AG04450 (cell line): ENCODE measurements around the gene PLAGL2. TPM values are rescaled to one million over a fixed set of nuclear protein-coding genes. Genes with fewer than 3 reads are reported as not detected.
"Not testable (repeated sequence)": the region's sequence is repeated elsewhere in the genome, so short reads cannot be mapped to it uniquely, and the experiment has no call there.

Source experiments
- CTCF ChIA-PET: fragments of 300-600, 350-600 bp; formaldehyde crosslinking; extraction: SDS; loops from one replicate; lab custom pipeline; 2022; ENCODE audit warnings: antibody characterized with exemption, inconsistent platforms; lab: Charles Lee
- POLR2A ChIA-PET: fragments of 350-600 bp; formaldehyde crosslinking; extraction: SDS; loops from one replicate; lab custom pipeline; 2021; ENCODE audit warnings: antibody characterized with exemption, inconsistent platforms; lab: Yijun Ruan, JAX
- DNase-seq: peaks from one replicate; pipeline ENCODE4 v3.0.0-alpha.2; 2011; ENCODE audit warnings: low read depth, low spot score
- H3K27ac ChIP-seq: one replicate; pipeline ENCODE4 v1.5.1; 2012; ENCODE audit warnings: low read depth, low read length, control low read depth
- H3K27me3 ChIP-seq: one replicate; pipeline ENCODE4 v1.6.0; 2012; ENCODE audit warnings: low read length; ENCODE audit not compliant: control insufficient read depth, insufficient read depth
- H3K4me3 ChIP-seq: 2 replicates; pipeline ENCODE4 v1.5.1; 2011; ENCODE audit warnings: mild to moderate bottlenecking, low read depth, low read length, control low read depth
- H3K9me3 ChIP-seq: 2 replicates; pipeline ENCODE4 v1.5.1; 2012; ENCODE audit warnings: low read length; ENCODE audit not compliant: control insufficient read depth, insufficient read depth
- polyA plus RNA-seq: library from polyadenylated mRNA; depleted of rRNA; stranded (reverse); fragments of >200 nt; gene quantifications from 2 replicates; pipeline ENCODE4 v1.2.3, GENCODE V29; 2011
- TF ChIP-seq, protein P1 (sequence below): IDR thresholded peaks from 2 replicates; pipeline ENCODE4 v1.5.1; 2011; ENCODE audit warnings: low read depth, low read length, control low read depth, inconsistent platforms

PLAGL2 gene
- polyA plus RNA-seq, 1 experiment: 5.9 TPM

DNA sequence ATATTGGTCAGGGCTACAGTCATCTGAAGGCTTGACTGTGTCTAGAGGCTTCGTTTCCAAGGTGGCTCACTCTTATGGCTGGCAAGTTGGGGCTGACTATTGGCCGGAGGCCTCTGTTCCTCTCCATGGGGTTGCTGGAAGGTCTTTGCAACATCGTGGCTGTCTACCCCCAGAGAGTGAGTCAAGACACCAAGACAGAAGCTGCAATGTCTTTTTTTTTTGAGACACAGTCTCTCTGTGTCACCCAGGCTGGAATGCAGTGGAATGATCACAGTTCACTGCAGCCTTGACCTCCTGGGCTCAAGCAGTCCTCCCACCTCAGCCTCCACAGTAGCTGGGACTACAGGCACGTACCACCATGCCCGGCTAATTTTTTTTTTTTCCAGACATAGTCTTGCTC, 40.5 kb upstream of the PLAGL2 start:
- CTCF ChIA-PET: no interaction called here
- POLR2A ChIA-PET: interaction anchor here (0.7 kb wide), 1 partner anchor 340 kb away, joined by 3 read pairs; no protein-coding TSS in a partner anchor
- TF ChIP-seq, protein P1, sequence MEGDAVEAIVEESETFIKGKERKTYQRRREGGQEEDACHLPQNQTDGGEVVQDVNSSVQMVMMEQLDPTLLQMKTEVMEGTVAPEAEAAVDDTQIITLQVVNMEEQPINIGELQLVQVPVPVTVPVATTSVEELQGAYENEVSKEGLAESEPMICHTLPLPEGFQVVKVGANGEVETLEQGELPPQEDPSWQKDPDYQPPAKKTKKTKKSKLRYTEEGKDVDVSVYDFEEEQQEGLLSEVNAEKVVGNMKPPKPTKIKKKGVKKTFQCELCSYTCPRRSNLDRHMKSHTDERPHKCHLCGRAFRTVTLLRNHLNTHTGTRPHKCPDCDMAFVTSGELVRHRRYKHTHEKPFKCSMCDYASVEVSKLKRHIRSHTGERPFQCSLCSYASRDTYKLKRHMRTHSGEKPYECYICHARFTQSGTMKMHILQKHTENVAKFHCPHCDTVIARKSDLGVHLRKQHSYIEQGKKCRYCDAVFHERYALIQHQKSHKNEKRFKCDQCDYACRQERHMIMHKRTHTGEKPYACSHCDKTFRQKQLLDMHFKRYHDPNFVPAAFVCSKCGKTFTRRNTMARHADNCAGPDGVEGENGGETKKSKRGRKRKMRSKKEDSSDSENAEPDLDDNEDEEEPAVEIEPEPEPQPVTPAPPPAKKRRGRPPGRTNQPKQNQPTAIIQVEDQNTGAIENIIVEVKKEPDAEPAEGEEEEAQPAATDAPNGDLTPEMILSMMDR: no peak

DNA sequence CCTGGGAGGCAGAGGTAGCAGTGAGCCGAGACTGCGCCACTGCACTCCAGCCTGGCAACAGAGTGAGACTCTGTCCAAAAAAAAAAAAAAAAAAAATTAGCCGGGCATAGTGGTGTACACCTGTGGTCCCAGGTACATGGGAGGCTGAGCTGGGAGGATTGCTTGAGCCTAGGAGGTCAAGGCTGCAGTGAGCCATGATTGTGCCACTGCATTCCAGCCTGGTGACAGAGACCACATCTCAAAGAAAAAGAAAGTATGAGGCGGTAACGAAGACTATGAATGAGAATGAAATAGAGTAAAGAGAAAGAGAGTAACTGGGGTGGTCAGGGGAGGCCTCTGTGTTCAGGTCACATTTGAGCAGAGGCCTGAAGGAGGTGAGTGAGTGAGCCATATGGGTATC, 38.7 kb upstream of the PLAGL2 start:
- H3K27ac ChIP-seq, CTCF ChIA-PET, POLR2A ChIA-PET, DNase-seq, H3K27me3 ChIP-seq, H3K4me3 ChIP-seq, H3K9me3 ChIP-seq: not testable (repeated sequence)

More for the DNA sequence above, 40.5 kb upstream of the PLAGL2 start:
- H3K9me3 ChIP-seq: no peaks in the 10 kb centered on the region
- no peak overlapping the region for H3K4me3 ChIP-seq
- DNase-seq: no peak
- H3K27ac ChIP-seq: no peak overlapping the region
- H3K27me3 ChIP-seq: no peaks in the 10 kb centered on the region

DNA sequence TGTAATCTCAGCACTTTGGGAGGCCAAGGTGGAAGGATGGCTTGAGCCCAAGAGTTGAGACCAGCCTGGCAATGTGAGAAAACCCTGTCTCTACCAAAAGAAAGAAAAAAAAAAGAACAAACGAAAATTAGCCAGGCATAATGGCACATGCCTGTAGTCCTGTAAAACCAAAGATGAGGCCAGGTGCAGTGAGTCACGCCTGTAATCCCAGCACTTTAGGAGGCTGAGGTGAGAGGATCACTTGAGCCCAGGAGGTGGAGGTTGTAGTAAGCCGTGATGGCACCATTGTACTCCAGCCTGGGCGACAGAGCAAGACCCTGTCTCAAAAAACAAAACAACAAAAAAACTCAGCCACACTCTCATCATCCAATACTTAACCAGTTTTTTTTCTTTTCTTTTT, 37.4 kb upstream of the PLAGL2 start:
- no peaks in the 10 kb centered on the region for H3K9me3 ChIP-seq
- CTCF ChIA-PET: interaction anchor here (0.5 kb wide), 1 partner anchor 513 kb away, joined by 4 read pairs; no protein-coding TSS in a partner anchor
- DNase-seq: no peak
- H3K27ac ChIP-seq: no peak overlapping the region
- H3K4me3 ChIP-seq: no peak overlapping the region
- H3K27me3 ChIP-seq: no peaks in the 10 kb centered on the region
- TF ChIP-seq, protein P1: no peak
- POLR2A ChIA-PET: no interaction called here

DNA sequence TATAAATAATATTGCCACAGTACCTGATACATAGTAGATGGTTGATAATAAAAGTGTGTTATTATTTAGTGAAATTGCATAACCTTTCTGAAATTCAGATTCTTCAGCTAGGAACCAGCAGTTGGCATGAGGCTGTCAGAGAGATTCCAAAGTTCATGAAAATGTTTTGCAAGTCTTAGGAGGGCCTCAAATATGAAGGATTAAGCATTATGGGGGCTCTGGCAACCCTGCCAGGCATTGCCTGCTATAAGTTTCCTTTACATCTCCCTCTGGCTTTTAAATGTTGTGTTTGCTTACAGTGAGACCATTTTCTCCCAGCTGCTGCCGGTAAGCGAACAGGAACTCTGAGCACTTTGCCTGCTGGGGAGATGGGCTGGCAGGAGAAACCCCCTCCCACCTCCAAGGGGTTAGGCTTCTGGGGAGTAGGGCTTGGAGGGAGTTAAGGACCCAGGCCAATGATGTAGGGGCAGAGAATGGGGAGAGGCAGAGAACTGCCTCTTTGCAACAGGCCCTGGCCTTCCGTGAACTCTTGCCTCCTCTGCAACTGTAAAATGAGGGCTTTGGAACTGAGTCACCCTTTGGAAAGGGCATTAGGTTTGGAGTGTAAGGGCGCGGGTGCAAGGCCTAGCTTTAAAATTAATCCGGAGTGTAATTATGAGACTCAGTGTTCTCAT, 36.7 kb upstream of the PLAGL2 start:
- Histone ChIP-seq H3K9me3 (no peaks in the 10 kb centered on the region), H3K4me3 (no peak overlapping the region), H3K27me3 (no peaks in the 10 kb centered on the region), H3K27ac (no peak overlapping the region)
- TF ChIP-seq, protein P1: no peak
- ChIA-PET POLR2A (no interaction called here), CTCF (no interaction called here)
- DNase-seq: no peak

DNA sequence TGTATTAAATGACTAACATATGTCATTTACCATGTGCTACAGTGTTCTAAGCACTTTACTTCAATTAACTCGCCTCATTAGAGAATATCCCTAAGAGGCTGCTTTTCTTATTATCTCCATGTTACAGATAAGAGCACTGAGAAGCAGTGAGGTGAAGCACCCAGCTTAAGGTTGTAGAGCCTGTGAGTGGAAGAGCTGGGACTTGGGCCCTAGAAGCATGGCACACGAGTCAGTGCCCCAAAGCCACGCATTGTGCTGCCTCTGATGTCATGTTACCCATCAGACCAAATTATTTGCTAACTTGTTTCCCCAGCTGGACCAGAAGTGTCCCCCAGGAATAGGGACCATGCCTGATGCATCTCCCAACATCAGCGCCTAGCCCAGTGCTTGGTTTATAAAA, 34.3 kb upstream of the PLAGL2 start:
- POLR2A ChIA-PET: no interaction called here
- no peak for DNase-seq

More for the DNA sequence above, 34.3 kb upstream of the PLAGL2 start:
- H3K27ac ChIP-seq: no peak overlapping the region
- H3K4me3 ChIP-seq: no peak overlapping the region
- CTCF ChIA-PET: interaction anchor here (0.6 kb wide), 1 partner anchor 215 kb away, joined by 5 read pairs; no protein-coding TSS in a partner anchor
- H3K27me3 ChIP-seq: no peaks in the 10 kb centered on the region
- H3K9me3 ChIP-seq: no peaks in the 10 kb centered on the region; the same call in 1 of the 2 replicates
- TF ChIP-seq, protein P1: no peak
